Upper lobe of left lung (tissue), 4 donors: ENCODE data around the gene TSPAN1.

Source experiments
- POLR2AphosphoS5 ChIP-seq, 2 donors: sonication (generic); formaldehyde crosslinking; IDR thresholded peaks; one replicate each; pipeline ENCODE4 v1.5.1; 2017; ENCODE audit warnings: antibody characterized with exemption in 2 of 2
- TF ChIP-seq, protein P1 (sequence below), 6 experiments: fragments of 450-650 bp in 4 of 6; fragments of 200-600 bp in 2 of 6; sonication (generic) in 2 of 6; IDR thresholded peaks; one replicate each; pipeline ENCODE4 v1.5.1; 2016 to 2019; ENCODE audit warnings: antibody characterized with exemption in 6 of 6

DNA sequence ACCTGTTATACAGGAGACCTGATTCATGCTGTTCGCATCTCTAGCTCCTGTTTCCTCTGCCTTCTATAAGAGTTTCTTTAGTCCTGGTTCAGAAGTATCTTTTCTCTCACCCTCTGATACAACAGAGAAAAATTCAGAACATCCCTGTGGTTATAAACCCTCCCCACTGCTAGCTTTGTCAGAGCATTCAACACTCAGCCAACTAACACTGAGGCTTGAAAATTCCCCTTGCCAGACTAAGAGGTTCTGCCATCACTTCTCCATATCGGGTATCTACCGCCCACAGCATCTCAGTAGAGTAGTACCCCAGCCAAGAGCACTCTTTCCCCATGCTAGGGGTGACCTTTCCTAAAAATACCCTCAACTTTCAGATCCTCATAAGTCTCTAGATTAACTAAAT, 22.9 kb upstream of the TSPAN1 start:
- TF ChIP-seq POLR2AphosphoS5 (IDR thresholded peaks at IDR 0.05), result no peak
- TF ChIP-seq, protein P1, sequence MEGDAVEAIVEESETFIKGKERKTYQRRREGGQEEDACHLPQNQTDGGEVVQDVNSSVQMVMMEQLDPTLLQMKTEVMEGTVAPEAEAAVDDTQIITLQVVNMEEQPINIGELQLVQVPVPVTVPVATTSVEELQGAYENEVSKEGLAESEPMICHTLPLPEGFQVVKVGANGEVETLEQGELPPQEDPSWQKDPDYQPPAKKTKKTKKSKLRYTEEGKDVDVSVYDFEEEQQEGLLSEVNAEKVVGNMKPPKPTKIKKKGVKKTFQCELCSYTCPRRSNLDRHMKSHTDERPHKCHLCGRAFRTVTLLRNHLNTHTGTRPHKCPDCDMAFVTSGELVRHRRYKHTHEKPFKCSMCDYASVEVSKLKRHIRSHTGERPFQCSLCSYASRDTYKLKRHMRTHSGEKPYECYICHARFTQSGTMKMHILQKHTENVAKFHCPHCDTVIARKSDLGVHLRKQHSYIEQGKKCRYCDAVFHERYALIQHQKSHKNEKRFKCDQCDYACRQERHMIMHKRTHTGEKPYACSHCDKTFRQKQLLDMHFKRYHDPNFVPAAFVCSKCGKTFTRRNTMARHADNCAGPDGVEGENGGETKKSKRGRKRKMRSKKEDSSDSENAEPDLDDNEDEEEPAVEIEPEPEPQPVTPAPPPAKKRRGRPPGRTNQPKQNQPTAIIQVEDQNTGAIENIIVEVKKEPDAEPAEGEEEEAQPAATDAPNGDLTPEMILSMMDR (IDR thresholded peaks at IDR 0.05), result no peak
